NCI-H345 (cell line): ENCODE results near the gene SOCS3.

Source experiments
- DNase-seq: peaks from one replicate; lab custom pipeline; 2025; lab: John Stamatoyannopoulos, UW

Gene SOCS3

GRCh38 chr17:78359997-78360370 lies at the start of gene SOCS3:
Gene SOCS3 (minus strand): TSS chr17:78360077. CDS start chr17:78359095, 982 bp downstream.
- DNase-seq: peak; percentile 93

- DNase-seq: peak; percentile 98
These were observed 49.5 kb upstream of the SOCS3 start for GRCh38 chr17:78409191-78409928.

GRCh38 chr17:78408476-78409050 lies 48.7 kb upstream of the SOCS3 start:
- no peak for DNase-seq

GRCh38 chr17:78407387-78408000 lies 47.6 kb upstream of the SOCS3 start:
- no peak for DNase-seq

GRCh38 chr17:78406920-78407319 lies 47.0 kb upstream of the SOCS3 start:
- DNase-seq: no peak

GRCh38 chr17:78406396-78406795 lies 46.5 kb upstream of the SOCS3 start:
- DNase-seq: no peak

GRCh38 chr17:78403822-78404221 lies 43.9 kb upstream of the SOCS3 start:
- DNase-seq: no peak

- no peak for DNase-seq
These were observed 42.0 kb upstream of the SOCS3 start for GRCh38 chr17:78401891-78402290.

- no peak for DNase-seq
These were observed 41.4 kb upstream of the SOCS3 start for GRCh38 chr17:78401246-78401645.

GRCh38 chr17:78400581-78401240 lies 40.8 kb upstream of the SOCS3 start:
- DNase-seq: no peak

- DNase-seq: no peak
These were observed 39.8 kb upstream of the SOCS3 start for GRCh38 chr17:78399693-78400144.

GRCh38 chr17:78399028-78399692 lies 39.3 kb upstream of the SOCS3 start:
- DNase-seq: no peak

GRCh38 chr17:78398390-78398789 lies 38.5 kb upstream of the SOCS3 start:
- DNase-seq: no peak

- no peak for DNase-seq
These were observed 37.8 kb upstream of the SOCS3 start for GRCh38 chr17:78397681-78398101.

- DNase-seq: no peak
These were observed 36.8 kb upstream of the SOCS3 start for GRCh38 chr17:78396441-78397337.

- no peak for DNase-seq
These were observed 35.3 kb upstream of the SOCS3 start for GRCh38 chr17:78395155-78395554.

GRCh38 chr17:78394209-78394608 lies 34.3 kb upstream of the SOCS3 start:
- peak; percentile 99 for DNase-seq

GRCh38 chr17:78393575-78393974 lies 33.7 kb upstream of the SOCS3 start:
- no peak for DNase-seq

GRCh38 chr17:78392295-78392694 lies 32.4 kb upstream of the SOCS3 start:
- no peak for DNase-seq

- DNase-seq: no peak
These were observed 32.0 kb upstream of the SOCS3 start for GRCh38 chr17:78391843-78392242.

GRCh38 chr17:78391051-78391431 lies 31.2 kb upstream of the SOCS3 start:
- DNase-seq: no peak
